ENCODE results near the gene NDUFAF3.

The NDUFAF3 gene

GRCh38 chr3:48983096-48983495 lies 38.8 kb upstream of the NDUFAF3 start:
- no peak for DNase-seq (ENCODE audit: low read depth)
- no peak overlapping the region for H3K4me3 ChIP-seq (ENCODE audit: control insufficient read depth, low read depth, low read length)
- TF ChIP-seq CTCF (IDR thresholded peaks at IDR 0.05; ENCODE audit: control insufficient read depth, insufficient read depth, low read depth, low read length, missing control alignments): no peak

GRCh38 chr3:48984663-48985062 lies 37.3 kb upstream of the NDUFAF3 start:
- no peak for TF ChIP-seq CTCF (IDR thresholded peaks at IDR 0.05; ENCODE audit: control insufficient read depth, insufficient read depth, low read depth, low read length, missing control alignments)
- DNase-seq (ENCODE audit: low read depth): no peak
- H3K4me3 ChIP-seq (ENCODE audit: control insufficient read depth, low read depth, low read length): no peak overlapping the region

- TF ChIP-seq CTCF (IDR thresholded peaks at IDR 0.05; ENCODE audit: control insufficient read depth, insufficient read depth, low read depth, low read length, missing control alignments): no peak
- DNase-seq (ENCODE audit: low read depth): no peak
- H3K4me3 ChIP-seq (ENCODE audit: control insufficient read depth, low read depth, low read length): no peak overlapping the region
These were observed 36.0 kb upstream of the NDUFAF3 start for GRCh38 chr3:48985831-48986376.

GRCh38 chr3:48989126-48989795 lies 32.7 kb upstream of the NDUFAF3 start:
- H3K4me3 ChIP-seq (ENCODE audit: control insufficient read depth, low read depth, low read length): peak overlapping the region; percentile 77
- TF ChIP-seq CTCF (IDR thresholded peaks at IDR 0.05; ENCODE audit: control insufficient read depth, insufficient read depth, low read depth, low read length, missing control alignments): no peak
- no peak for DNase-seq (ENCODE audit: low read depth)

GRCh38 chr3:48989796-48990635 lies 31.9 kb upstream of the NDUFAF3 start, which contains the start of gene P4HTM:
Gene P4HTM (plus strand): TSS chr3:48990241. CDS start chr3:48990257, 16 bp downstream.
- TF ChIP-seq CTCF (IDR thresholded peaks at IDR 0.05; ENCODE audit: control insufficient read depth, insufficient read depth, low read depth, low read length, missing control alignments): peak; percentile 56
- H3K4me3 ChIP-seq (ENCODE audit: control insufficient read depth, low read depth, low read length): peak within 1 kb of the TSS; percentile 77
- peak; percentile 80 for DNase-seq (ENCODE audit: low read depth)

GRCh38 chr3:48990636-48991469 lies 31.1 kb upstream of the NDUFAF3 start:
- TF ChIP-seq CTCF (IDR thresholded peaks at IDR 0.05; ENCODE audit: control insufficient read depth, insufficient read depth, low read depth, low read length, missing control alignments): no peak
- H3K4me3 ChIP-seq (ENCODE audit: control insufficient read depth, low read depth, low read length): peak overlapping the region; percentile 77
- no peak for DNase-seq (ENCODE audit: low read depth)

Data from AG09309 (cell line).